K562 (cell line): ENCODE measurements around the gene IRX2. TPM values are rescaled to one million over a fixed set of nuclear protein-coding genes. Genes with fewer than 3 reads are reported as not detected.

Experiments
- NRF1 ChIP-seq, 2 experiments: fragments of 450-650 bp; IDR thresholded peaks in 1 of 2; conservative IDR thresholded peaks in 1 of 2; 2 replicates each; pipeline ENCODE4 v1.6.1; 2014; ENCODE audit warnings: mild to moderate bottlenecking in 2 of 2
- SMAD1 ChIP-seq: fragments of 150-350 bp; IDR thresholded peaks from 2 replicates; pipeline ENCODE4 v1.6.1; 2014; ENCODE audit warnings: low read length, low read depth; ENCODE audit not compliant: partially characterized antibody
- ZKSCAN3 ChIP-seq: fragments of 250-450 bp; sonication (Bioruptor Pico); IDR thresholded peaks from 2 replicates; pipeline ENCODE4 v1.4.0; 2020
- polyA plus RNA-seq, 8 experiments: library from polyadenylated mRNA; depleted of rRNA in 4 of 8; stranded (reverse) in 5 of 8; unstranded in 3 of 8; fragments of >200 nt; fragmentation: Nextera tagmentation in 2 of 8; fragmentation: Illumina TruSeq in 1 of 8; extraction: Ambion mirVana in 2 of 8; extraction: Trizol in 1 of 8; gene quantifications; 2 replicates each; pipeline versions ENCODE4 v1.2.1 to v1.2.3, GENCODE V29; 2011 to 2014; ENCODE audit warnings: inconsistent platforms in 1 of 8, missing spikeins in 1 of 8
- total RNA-seq, 7 experiments: library from RNA; depleted of rRNA in 6 of 7; stranded (reverse); fragments of >200 nt in 6 of 7; fragmentation: Illumina TruSeq in 2 of 7; extraction: Trizol in 2 of 7; gene quantifications; 2 replicates each; pipeline versions ENCODE4 v1.2.1 to v1.2.3, GENCODE V29; 2011 to 2021; ENCODE audit warnings: low replicate concordance in 1 of 7
- TF ChIP-seq, protein P1 (sequence below): fragments of 200-600 bp; sonication (generic); IDR thresholded peaks from one replicate; pipeline ENCODE4 v1.6.1; 2012; ENCODE audit warnings: mild to moderate bottlenecking, low read depth, low read length, inconsistent platforms

Gene IRX2
- total and polyA plus RNA-seq, 9 of the 15 experiments (the other 6 are each of a cell fraction or from before 2014, with no cell fraction given) = 0.13 TPM; not detected in 8

DNA sequence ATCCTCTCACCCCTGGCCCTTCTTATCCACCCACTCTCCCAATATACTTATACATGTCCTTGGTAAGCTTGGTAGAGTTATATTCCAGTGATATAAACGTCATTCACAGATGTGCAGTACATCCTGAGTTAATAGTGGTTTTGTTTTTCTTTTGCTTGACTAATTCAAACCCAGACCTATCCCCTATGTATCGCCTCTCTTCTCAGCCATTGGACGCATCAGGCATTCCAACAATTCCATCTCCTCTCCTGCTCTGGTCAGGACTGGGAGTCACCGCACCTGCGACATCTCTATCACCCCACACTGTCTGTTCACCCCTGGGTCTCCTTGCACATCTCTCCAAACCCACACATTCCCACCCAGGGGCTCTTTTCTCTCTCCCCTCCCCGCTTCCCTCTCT, 21.9 kb upstream of the IRX2 start (continued):
- TF ChIP-seq, protein P1, sequence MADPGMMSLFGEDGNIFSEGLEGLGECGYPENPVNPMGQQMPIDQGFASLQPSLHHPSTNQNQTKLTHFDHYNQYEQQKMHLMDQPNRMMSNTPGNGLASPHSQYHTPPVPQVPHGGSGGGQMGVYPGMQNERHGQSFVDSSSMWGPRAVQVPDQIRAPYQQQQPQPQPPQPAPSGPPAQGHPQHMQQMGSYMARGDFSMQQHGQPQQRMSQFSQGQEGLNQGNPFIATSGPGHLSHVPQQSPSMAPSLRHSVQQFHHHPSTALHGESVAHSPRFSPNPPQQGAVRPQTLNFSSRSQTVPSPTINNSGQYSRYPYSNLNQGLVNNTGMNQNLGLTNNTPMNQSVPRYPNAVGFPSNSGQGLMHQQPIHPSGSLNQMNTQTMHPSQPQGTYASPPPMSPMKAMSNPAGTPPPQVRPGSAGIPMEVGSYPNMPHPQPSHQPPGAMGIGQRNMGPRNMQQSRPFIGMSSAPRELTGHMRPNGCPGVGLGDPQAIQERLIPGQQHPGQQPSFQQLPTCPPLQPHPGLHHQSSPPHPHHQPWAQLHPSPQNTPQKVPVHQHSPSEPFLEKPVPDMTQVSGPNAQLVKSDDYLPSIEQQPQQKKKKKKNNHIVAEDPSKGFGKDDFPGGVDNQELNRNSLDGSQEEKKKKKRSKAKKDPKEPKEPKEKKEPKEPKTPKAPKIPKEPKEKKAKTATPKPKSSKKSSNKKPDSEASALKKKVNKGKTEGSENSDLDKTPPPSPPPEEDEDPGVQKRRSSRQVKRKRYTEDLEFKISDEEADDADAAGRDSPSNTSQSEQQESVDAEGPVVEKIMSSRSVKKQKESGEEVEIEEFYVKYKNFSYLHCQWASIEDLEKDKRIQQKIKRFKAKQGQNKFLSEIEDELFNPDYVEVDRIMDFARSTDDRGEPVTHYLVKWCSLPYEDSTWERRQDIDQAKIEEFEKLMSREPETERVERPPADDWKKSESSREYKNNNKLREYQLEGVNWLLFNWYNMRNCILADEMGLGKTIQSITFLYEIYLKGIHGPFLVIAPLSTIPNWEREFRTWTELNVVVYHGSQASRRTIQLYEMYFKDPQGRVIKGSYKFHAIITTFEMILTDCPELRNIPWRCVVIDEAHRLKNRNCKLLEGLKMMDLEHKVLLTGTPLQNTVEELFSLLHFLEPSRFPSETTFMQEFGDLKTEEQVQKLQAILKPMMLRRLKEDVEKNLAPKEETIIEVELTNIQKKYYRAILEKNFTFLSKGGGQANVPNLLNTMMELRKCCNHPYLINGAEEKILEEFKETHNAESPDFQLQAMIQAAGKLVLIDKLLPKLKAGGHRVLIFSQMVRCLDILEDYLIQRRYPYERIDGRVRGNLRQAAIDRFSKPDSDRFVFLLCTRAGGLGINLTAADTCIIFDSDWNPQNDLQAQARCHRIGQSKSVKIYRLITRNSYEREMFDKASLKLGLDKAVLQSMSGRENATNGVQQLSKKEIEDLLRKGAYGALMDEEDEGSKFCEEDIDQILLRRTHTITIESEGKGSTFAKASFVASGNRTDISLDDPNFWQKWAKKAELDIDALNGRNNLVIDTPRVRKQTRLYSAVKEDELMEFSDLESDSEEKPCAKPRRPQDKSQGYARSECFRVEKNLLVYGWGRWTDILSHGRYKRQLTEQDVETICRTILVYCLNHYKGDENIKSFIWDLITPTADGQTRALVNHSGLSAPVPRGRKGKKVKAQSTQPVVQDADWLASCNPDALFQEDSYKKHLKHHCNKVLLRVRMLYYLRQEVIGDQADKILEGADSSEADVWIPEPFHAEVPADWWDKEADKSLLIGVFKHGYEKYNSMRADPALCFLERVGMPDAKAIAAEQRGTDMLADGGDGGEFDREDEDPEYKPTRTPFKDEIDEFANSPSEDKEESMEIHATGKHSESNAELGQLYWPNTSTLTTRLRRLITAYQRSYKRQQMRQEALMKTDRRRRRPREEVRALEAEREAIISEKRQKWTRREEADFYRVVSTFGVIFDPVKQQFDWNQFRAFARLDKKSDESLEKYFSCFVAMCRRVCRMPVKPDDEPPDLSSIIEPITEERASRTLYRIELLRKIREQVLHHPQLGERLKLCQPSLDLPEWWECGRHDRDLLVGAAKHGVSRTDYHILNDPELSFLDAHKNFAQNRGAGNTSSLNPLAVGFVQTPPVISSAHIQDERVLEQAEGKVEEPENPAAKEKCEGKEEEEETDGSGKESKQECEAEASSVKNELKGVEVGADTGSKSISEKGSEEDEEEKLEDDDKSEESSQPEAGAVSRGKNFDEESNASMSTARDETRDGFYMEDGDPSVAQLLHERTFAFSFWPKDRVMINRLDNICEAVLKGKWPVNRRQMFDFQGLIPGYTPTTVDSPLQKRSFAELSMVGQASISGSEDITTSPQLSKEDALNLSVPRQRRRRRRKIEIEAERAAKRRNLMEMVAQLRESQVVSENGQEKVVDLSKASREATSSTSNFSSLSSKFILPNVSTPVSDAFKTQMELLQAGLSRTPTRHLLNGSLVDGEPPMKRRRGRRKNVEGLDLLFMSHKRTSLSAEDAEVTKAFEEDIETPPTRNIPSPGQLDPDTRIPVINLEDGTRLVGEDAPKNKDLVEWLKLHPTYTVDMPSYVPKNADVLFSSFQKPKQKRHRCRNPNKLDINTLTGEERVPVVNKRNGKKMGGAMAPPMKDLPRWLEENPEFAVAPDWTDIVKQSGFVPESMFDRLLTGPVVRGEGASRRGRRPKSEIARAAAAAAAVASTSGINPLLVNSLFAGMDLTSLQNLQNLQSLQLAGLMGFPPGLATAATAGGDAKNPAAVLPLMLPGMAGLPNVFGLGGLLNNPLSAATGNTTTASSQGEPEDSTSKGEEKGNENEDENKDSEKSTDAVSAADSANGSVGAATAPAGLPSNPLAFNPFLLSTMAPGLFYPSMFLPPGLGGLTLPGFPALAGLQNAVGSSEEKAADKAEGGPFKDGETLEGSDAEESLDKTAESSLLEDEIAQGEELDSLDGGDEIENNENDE = no peak
- no peak for TF ChIP-seq NRF1 (conservative IDR thresholded peaks at IDR 0.05 in 1 of 2, IDR thresholded peaks at IDR 0.05 in 1 of 2)
- TF ChIP-seq ZKSCAN3 (CRISPR knock-in tag) = no peak
- TF ChIP-seq SMAD1 = no peak
